ACHN (cell line): ENCODE measurements around the gene DNAJB6.
A peak's percentile ranks its signal among the peaks of the same experiment; 100 is the strongest.
"Not testable (repeated sequence)": the region's sequence is repeated elsewhere in the genome, so short reads cannot be mapped to it uniquely, and the experiment has no call there.

ENCODE experiments used
- DNase-seq: peaks from one replicate; pipeline ENCODE4 v3.0.0-alpha.2; 2015
- in situ Hi-C: cut with HindIII; loops from 2 replicates; pipeline ENCODE4 v1.10.0; 2017; ENCODE audit warnings: low sequenced_read_pairs, low pct_ligation_motif_present, low pct_unique_long_range_greater_than_20kb

The DNAJB6 gene

GRCh38 chr7:157318015-157318706, 18.6 kb upstream of the DNAJB6 start:
- no peak for DNase-seq
- in situ Hi-C loops = no loop called here

- no peak for DNase-seq
- in situ Hi-C loops = no loop called here
These were observed 16.2 kb upstream of the DNAJB6 start for GRCh38 chr7:157320608-157320980.

GRCh38 chr7:157323401-157323800, 13.4 kb upstream of the DNAJB6 start:
- DNase-seq = no peak
- in situ Hi-C loops = no loop called here

- no peak for DNase-seq
- in situ Hi-C loops = no loop called here
These were observed 7.4 kb upstream of the DNAJB6 start for GRCh38 chr7:157329447-157329846.

GRCh38 chr7:157330567-157330966, 6.2 kb upstream of the DNAJB6 start:
- in situ Hi-C loops, DNase-seq: not testable (repeated sequence)

- in situ Hi-C loops, DNase-seq: not testable (repeated sequence)
These were observed 5.8 kb upstream of the DNAJB6 start for GRCh38 chr7:157331049-157331448.

- no peak for DNase-seq
- in situ Hi-C loops = no loop called here
These were observed 1.6 kb upstream of the DNAJB6 start for GRCh38 chr7:157335236-157335635.

GRCh38 chr7:157335991-157336382, 817 bp upstream of the DNAJB6 start:
- in situ Hi-C loops = no loop called here
- DNase-seq = no peak

GRCh38 chr7:157337316-157338149, 729 bp downstream of the DNAJB6 start:
- in situ Hi-C loops = no loop called here
- peak; percentile 79 for DNase-seq

GRCh38 chr7:157339777-157340677, 3.2 kb downstream of the DNAJB6 start:
- in situ Hi-C loops = no loop called here
- DNase-seq = peak; percentile 82

- peak; percentile 90 for DNase-seq
- in situ Hi-C loops = no loop called here
These were observed 10.6 kb downstream of the DNAJB6 start for GRCh38 chr7:157347217-157347904.

- no peak for DNase-seq
- in situ Hi-C loops = no loop called here
These were observed 11.7 kb downstream of the DNAJB6 start for GRCh38 chr7:157348548-157348947.

- no peak for DNase-seq
- in situ Hi-C loops = no loop called here
These were observed 15.7 kb downstream of the DNAJB6 start for GRCh38 chr7:157352516-157352915.

GRCh38 chr7:157355784-157356511, 19.1 kb downstream of the DNAJB6 start:
- no peak for DNase-seq
- in situ Hi-C loops = no loop called here

- in situ Hi-C loops = no loop called here
- DNase-seq = no peak
These were observed 20.6 kb downstream of the DNAJB6 start for GRCh38 chr7:157357129-157358040.

- no peak for DNase-seq
- in situ Hi-C loops = no loop called here
These were observed 21.4 kb downstream of the DNAJB6 start for GRCh38 chr7:157358041-157358752.
